ENCODE measurements around the gene MYO18A. TPM values are rescaled to one million over a fixed set of nuclear protein-coding genes. Genes with fewer than 3 reads are reported as not detected.

Gene MYO18A
- total RNA-seq, 1 donor from 2014 or later: 11.6 TPM

DNA sequence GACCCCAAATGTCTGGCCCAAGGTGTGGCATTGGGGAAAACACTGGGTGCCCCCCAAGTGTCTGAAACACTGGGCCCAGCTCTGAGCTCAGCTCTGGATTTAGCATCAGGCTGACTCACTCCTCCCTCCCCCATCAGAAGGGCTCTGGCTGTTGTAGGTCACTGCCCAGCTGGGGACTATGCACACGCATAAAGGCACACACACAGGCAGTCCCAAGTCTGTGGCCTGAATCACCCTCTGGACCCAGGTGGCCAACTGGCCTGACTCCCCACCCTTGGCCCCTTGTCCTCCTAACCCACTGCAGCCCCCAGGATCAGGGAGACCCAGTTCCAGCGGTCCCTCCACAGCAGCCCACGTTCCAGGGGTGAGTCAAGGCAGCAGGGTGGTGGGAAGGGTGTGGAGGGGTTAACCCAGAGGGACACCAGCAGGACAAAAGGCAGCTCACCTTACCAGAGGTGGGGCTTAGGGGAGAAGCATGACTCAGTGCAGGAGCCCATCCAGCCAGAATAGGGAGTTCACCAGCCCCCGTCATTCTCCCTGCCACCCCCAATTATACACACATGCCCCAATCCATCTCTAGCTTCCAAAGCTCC is 47.0 kb downstream of the MYO18A start:
- peaks cover 26% of the 10 kb centered on the region for H3K4me1 Mint-ChIP-seq

DNA sequence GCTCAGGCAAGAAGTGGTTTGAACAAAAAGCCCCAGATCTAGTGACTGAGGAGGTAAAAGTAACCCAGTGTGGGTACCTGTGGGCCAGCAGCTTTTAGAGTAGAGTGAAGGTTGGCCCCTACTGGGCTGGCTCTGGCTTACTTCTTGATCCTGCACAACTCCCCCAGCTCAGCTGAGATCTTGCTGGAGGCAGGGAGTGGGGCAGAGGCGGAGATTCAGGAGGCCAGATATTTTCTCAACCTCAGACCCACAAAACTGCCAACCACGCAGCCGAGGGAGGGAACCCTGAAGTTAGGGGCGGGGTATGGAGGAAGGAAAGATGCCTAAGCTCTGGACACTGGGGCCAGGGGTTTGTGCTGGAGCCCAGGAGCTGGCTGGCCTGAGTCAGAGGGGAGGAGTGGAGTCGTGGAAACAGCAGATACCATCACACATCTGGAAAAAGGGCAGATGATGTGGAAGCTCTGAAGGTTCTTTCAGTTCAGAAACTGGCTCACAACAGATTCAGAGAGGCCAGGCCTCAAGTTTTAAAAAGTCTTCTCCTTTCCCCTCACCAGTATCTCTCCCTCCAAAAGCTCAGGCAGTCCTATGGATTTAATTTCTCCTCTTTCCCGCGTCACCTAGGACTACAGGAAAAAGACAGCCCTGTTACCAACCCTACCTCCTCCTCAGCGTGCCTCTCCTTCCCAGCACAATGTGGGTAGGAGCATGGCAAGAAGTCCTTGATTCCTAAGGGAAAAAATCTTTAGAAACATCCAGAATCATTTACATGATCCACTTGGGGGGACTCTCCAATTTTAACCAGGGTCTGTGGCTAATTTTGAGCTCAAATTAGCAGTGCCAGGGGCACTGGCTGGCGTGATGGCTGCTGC is 48.1 kb downstream of the MYO18A start:
- H2AFZ ChIP-seq (replicated peaks): no peak overlapping the region
- H3K4me1 ChIP-seq: peaks cover 22% of the 10 kb centered on the region
- no peaks in the 10 kb centered on the region for H3F3A ChIP-seq (ENCODE audit: low read depth)
- peaks cover 4% of the 10 kb centered on the region for H3K27me3 Mint-ChIP-seq (ENCODE audit: insufficient read depth, low read depth)
- no peaks in the 10 kb centered on the region for H3K27me3 ChIP-seq
- H3K79me2 ChIP-seq (ENCODE audit: low read depth): peaks cover 4% of the 10 kb centered on the region
- H3K36me3 Mint-ChIP-seq: peaks cover 3% of the 10 kb centered on the region
- no peak overlapping the region for H3K27ac Mint-ChIP-seq
- no peaks in the 10 kb centered on the region for H3K36me3 ChIP-seq
- H3K4me2 ChIP-seq: no peak overlapping the region
- no peaks in the 10 kb centered on the region for H3K9me3 ChIP-seq (ENCODE audit: low read depth)
- peaks cover 4% of the 10 kb centered on the region for H4K20me1 ChIP-seq (ENCODE audit: low read depth)
- DNase-seq (ENCODE audit: low spot score): no peak
- H3K4me1 Mint-ChIP-seq: peaks cover 22% of the 10 kb centered on the region
- no peak overlapping the region for H3K9ac ChIP-seq
- TF ChIP-seq, protein P1, sequence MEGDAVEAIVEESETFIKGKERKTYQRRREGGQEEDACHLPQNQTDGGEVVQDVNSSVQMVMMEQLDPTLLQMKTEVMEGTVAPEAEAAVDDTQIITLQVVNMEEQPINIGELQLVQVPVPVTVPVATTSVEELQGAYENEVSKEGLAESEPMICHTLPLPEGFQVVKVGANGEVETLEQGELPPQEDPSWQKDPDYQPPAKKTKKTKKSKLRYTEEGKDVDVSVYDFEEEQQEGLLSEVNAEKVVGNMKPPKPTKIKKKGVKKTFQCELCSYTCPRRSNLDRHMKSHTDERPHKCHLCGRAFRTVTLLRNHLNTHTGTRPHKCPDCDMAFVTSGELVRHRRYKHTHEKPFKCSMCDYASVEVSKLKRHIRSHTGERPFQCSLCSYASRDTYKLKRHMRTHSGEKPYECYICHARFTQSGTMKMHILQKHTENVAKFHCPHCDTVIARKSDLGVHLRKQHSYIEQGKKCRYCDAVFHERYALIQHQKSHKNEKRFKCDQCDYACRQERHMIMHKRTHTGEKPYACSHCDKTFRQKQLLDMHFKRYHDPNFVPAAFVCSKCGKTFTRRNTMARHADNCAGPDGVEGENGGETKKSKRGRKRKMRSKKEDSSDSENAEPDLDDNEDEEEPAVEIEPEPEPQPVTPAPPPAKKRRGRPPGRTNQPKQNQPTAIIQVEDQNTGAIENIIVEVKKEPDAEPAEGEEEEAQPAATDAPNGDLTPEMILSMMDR (IDR thresholded peaks at IDR 0.05): no peak
- TF ChIP-seq EZH2phosphoT487 (IDR thresholded peaks at IDR 0.05) (no peak), EZH2 (IDR thresholded peaks at IDR 0.05) (no peak)
- H3K4me3 Mint-ChIP-seq: no peak overlapping the region
- H3K27ac ChIP-seq: no peak overlapping the region
- H3K9me3 Mint-ChIP-seq: no peaks in the 10 kb centered on the region
- H3K4me3 ChIP-seq: no peak overlapping the region

More for the DNA sequence above, 47.0 kb downstream of the MYO18A start:
- Histone ChIP-seq H2AFZ (replicated peaks) (no peak overlapping the region), H3F3A (ENCODE audit: low read depth) (peaks cover 1% of the 10 kb centered on the region), H4K20me1 (ENCODE audit: low read depth) (peaks cover 5% of the 10 kb centered on the region), H3K9me3 (ENCODE audit: low read depth) (no peaks in the 10 kb centered on the region), H3K36me3 (no peaks in the 10 kb centered on the region), H3K4me1 (peaks cover 26% of the 10 kb centered on the region), H3K4me3 (no peak overlapping the region), H3K27ac (no peak overlapping the region), H3K9ac (no peak overlapping the region), H3K27me3 (no peaks in the 10 kb centered on the region), H3K79me2 (ENCODE audit: low read depth) (peaks cover 4% of the 10 kb centered on the region), H3K4me2 (peak overlapping the region; percentile 4)
- Mint-ChIP-seq H3K4me3 (no peak overlapping the region), H3K36me3 (peaks cover 3% of the 10 kb centered on the region), H3K9me3 (no peaks in the 10 kb centered on the region), H3K27ac (no peak overlapping the region), H3K27me3 (ENCODE audit: insufficient read depth, low read depth) (peaks cover 4% of the 10 kb centered on the region)
- no peak for DNase-seq (ENCODE audit: low spot score)
- no peak for TF ChIP-seq EZH2phosphoT487 (IDR thresholded peaks at IDR 0.05)
- no peak for TF ChIP-seq EZH2 (IDR thresholded peaks at IDR 0.05)
- TF ChIP-seq, protein P1 (IDR thresholded peaks at IDR 0.05): no peak

DNA sequence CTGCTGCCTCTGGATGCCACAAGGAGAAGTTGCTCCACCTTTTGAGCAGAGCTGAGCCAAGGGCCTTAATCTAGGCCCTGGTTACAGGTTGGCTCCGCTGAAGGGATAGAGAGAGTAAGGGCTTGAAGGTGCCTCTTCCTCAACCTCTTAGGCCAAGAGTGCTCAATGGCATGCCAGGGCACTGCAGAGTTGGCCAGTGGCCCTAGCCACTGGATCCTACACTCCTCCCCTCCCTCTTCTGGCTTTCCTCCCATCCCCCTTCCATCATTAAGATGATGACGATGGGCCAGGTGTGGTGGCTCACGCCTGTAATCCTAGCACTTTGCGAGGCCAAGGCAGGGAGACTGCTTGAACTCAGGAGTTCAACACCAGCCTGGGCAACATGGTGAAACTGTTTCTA is 50.5 kb downstream of the MYO18A start:
- Histone ChIP-seq H3K79me2 (ENCODE audit: low read depth) (no peaks in the 10 kb centered on the region), H3F3A (ENCODE audit: low read depth) (no peaks in the 10 kb centered on the region), H3K27ac (no peak overlapping the region), H3K4me3 (no peak overlapping the region), H3K9ac (no peak overlapping the region), H4K20me1 (ENCODE audit: low read depth) (peaks cover 4% of the 10 kb centered on the region), H3K9me3 (ENCODE audit: low read depth) (no peaks in the 10 kb centered on the region), H3K36me3 (no peaks in the 10 kb centered on the region), H3K4me2 (no peak overlapping the region), H3K27me3 (no peaks in the 10 kb centered on the region), H2AFZ (replicated peaks) (no peak overlapping the region), H3K4me1 (peaks cover 22% of the 10 kb centered on the region)
- H3K9me3 Mint-ChIP-seq: no peaks in the 10 kb centered on the region
- peaks cover 5% of the 10 kb centered on the region for H3K27me3 Mint-ChIP-seq (ENCODE audit: insufficient read depth, low read depth)
- no peak for TF ChIP-seq EZH2 (IDR thresholded peaks at IDR 0.05)
- no peak for TF ChIP-seq EZH2phosphoT487 (IDR thresholded peaks at IDR 0.05)
- TF ChIP-seq, protein P1 (IDR thresholded peaks at IDR 0.05): no peak
- DNase-seq (ENCODE audit: low spot score): no peak
- H3K36me3 Mint-ChIP-seq: no peaks in the 10 kb centered on the region
- H3K4me1 Mint-ChIP-seq: peaks cover 22% of the 10 kb centered on the region
- no peak overlapping the region for H3K27ac Mint-ChIP-seq
- H3K4me3 Mint-ChIP-seq: no peak overlapping the region
